Natural killer cell (primary cell): Measurements from ENCODE around the gene RTN4R. TPM values are rescaled to one million over a fixed set of nuclear protein-coding genes. Genes with fewer than 3 reads are reported as not detected.
"Not testable (repeated sequence)": the region's sequence is repeated elsewhere in the genome, so short reads cannot be mapped to it uniquely, and the experiment has no call there.

Experiments used
- ATAC-seq, 3 donors: fragments of 150-1000 bp in 2 of 3; fragments of 200-7000 bp in 1 of 3; cut with Tn5 transposase; 1 replicate in 1 of 3; 2 replicates in 2 of 3; pipeline ENCODE4 v1.10.0; 2021; ENCODE audit warnings: mild to moderate bottlenecking in 2 of 3, moderate library complexity in 2 of 3
- DNase-seq, 2 donors: peaks; one replicate each; pipeline versions ENCODE4 v3.0.0 to v3.0.0-alpha.2; 2013 to 2021; ENCODE audit warnings: mixed read lengths in 1 of 2
- H3K27ac ChIP-seq: one replicate; pipeline ENCODE4 v1.5.1; 2013; ENCODE audit warnings: mild to moderate bottlenecking, low read length
- H3K27me3 ChIP-seq: one replicate; pipeline ENCODE4 v1.6.1; 2013; ENCODE audit warnings: low read length; ENCODE audit not compliant: control insufficient read depth, insufficient read depth
- H3K36me3 ChIP-seq: one replicate; pipeline ENCODE4 v1.6.1; 2013; ENCODE audit warnings: low read length; ENCODE audit not compliant: control insufficient read depth, insufficient read depth
- H3K4me1 ChIP-seq: one replicate; pipeline ENCODE4 v1.6.1; 2013; ENCODE audit warnings: low read length; ENCODE audit not compliant: control insufficient read depth, insufficient read depth
- H3K4me3 ChIP-seq: one replicate; pipeline ENCODE4 v1.5.1; 2013; ENCODE audit warnings: low read length
- H3K9me3 ChIP-seq: one replicate; pipeline ENCODE4 v1.6.1; 2013; ENCODE audit warnings: low read length; ENCODE audit not compliant: control insufficient read depth, insufficient read depth
- H3K27ac Mint-ChIP-seq, 2 donors: one replicate each; pipeline ENCODE4 v1.8.0; 2022; ENCODE audit warnings: mild to moderate bottlenecking in 2 of 2, mixed read lengths in 2 of 2, moderate library complexity in 1 of 2
- H3K27me3 Mint-ChIP-seq, 2 donors: one replicate each; pipeline ENCODE4 v1.8.0; 2022; ENCODE audit warnings: low read depth in 2 of 2, mixed read lengths in 2 of 2
- H3K36me3 Mint-ChIP-seq: one replicate; pipeline ENCODE4 v1.8.0; 2022; ENCODE audit warnings: mixed read lengths
- H3K4me1 Mint-ChIP-seq, 2 donors: one replicate each; pipeline ENCODE4 v1.8.0; 2022; ENCODE audit warnings: mixed read lengths in 2 of 2
- H3K4me3 Mint-ChIP-seq: one replicate; pipeline ENCODE4 v1.8.0; 2022; ENCODE audit warnings: mild to moderate bottlenecking, moderate library complexity, mixed read lengths
- H3K9me3 Mint-ChIP-seq, 2 donors: one replicate each; pipeline ENCODE4 v1.8.0; 2022; ENCODE audit warnings: mixed read lengths in 2 of 2
- WGBS: methylation state at CpG from one replicate; pipeline ENCODE4 v1.1.7; 2013; ENCODE audit warnings: missing lambda C conversion rate; ENCODE audit not compliant: insufficient coverage; 5-methylcytosine and 5-hydroxymethylcytosine counted together
- intact Hi-C: fragments of 100-400 bp; cut with micrococcal nuclease; formaldehyde crosslinking; loops from one replicate; pipeline ENCODE4 v1.14.2; 2022
- total RNA-seq, 4 donors: library from RNA; stranded (reverse); fragments of 120-200 nt in 1 of 4; gene quantifications; one replicate each; pipeline versions ENCODE4 v1.2.3 to v1.2.4, GENCODE V29; 2013 to 2022
- TF ChIP-seq, protein P1 (sequence below): fragments of 200-600 bp; IDR thresholded peaks from one replicate; pipeline ENCODE4 v1.8.0; 2022; ENCODE audit warnings: antibody characterized with exemption

RTN4R gene
- total RNA-seq, 3 donors from 2014 or later (not counting 1 experiment from before 2014, with no cell fraction given) = 1.2 to 2.9 (median 1.6) TPM

DNA sequence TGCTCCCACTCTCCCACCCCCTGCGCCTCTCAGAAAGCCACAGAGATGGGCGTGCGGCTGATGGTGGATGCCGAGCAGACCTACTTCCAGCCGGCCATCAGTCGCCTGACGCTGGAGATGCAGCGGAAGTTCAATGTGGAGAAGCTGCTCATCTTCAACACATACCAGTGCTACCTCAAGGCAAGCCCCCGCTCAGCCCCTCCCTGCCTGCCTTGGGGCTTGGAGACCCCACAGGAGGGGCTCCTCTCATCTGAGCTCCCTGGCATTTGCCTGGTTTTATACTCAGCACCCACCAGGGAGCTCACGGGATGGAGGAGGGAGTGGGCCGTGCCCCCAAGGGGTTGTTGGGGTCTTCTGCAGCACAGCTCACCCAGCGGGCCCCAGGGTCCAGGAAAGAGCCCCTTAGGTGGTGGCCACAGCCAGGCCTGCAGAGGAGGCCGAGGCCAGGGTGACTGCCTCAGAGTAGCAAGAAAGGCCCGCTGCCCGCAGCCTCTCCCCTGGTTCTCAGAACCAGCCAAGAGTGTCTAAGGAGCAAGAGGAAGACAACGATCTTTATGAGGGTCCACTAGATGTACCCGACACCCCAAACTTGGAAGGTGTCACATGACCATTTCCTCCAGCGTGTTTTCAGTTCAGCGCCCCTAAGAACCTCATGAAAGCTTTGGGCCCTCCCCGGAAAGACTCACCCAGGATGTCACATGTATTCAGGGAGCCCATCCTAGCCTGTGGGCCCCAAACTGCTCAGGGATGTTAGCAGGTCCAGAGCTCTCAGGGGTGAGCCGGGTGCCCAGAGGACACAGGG lies 38.7 kb upstream of the RTN4R start:
- H3K36me3 ChIP-seq, H3K27me3 ChIP-seq, H3K4me3 ChIP-seq, intact Hi-C loops, ATAC-seq, H3K27me3 Mint-ChIP-seq, H3K4me3 Mint-ChIP-seq, H3K4me1 ChIP-seq, H3K36me3 Mint-ChIP-seq, H3K9me3 ChIP-seq, H3K27ac Mint-ChIP-seq, H3K4me1 Mint-ChIP-seq, H3K27ac ChIP-seq, H3K9me3 Mint-ChIP-seq, DNase-seq: not testable (repeated sequence)
- WGBS = 92% methylated on average over 18 of the region's 21 CpGs

DNA sequence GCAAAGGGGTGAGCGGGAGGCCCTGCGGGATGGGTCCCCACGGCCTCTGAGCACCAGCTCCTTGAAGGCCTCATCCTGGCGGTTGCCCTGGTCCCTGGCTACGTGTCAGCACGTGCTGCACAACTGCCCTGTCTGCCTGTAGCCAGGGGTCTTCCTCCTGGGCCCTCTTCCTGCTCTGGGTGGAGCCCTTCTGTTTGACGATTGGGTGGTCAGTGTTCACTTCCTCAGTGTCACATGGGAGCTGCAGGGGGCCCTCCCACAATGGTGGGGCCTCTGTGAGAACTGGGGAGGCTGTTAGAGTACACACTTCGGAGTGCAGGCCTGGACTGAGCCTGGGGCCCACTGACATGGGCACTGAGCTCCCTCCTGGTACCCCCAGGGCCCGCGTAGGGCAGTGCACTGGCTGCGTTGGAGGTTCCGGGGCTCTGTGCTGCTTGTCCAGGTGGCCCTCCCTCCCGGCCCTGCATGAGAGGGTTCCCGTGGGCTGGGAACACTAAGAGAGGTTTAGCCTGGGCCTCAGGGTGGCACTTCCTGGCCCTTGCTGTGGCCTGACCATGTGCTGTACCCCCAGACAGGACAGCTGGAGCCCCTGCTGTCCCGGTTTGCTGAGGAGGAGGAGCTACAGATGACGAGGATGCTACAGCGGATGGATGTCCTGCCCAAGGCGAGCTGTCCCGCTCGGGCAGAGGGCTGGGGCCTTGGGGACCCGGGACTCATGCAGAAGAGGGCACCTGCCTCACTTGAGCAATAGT lies 38.0 kb upstream of the RTN4R start:
- 79% methylated on average over 21 of the region's 21 CpGs for WGBS
- H3K4me1 ChIP-seq = no peaks in the 10 kb centered on the region

DNA sequence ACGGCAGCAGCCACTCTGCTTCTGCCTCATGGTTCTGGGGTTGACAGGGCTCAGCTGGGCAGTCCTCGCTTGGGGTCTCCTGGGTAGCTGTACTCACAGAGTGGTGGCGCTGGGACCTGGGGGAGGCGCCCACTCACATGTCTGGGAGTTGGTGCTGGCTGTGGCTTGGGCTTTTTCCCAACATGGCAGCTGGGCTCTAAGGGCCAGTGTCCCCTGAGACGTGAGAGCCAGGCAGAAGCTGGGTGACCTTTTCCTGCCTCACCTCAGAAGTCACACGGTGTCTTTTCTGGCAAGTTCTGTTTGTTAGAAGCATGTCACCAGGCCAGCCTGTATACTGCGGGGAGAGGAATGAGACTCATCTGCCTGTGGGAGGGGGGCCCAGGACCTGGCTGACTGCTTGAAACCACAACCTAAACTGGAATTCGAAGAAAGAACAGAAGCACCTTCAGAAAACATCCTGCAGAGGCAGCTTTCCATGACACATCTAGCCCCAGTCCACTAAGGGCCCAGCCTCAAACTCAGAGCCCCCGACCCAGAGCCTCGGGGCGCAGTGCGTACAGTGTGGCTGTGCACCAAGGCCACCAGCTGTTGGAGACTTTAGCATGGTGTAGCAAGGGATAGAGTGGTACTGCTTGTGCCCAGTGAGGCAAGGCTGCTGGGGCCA lies 37.2 kb upstream of the RTN4R start:
- H3K27me3 ChIP-seq, H3K4me1 Mint-ChIP-seq, intact Hi-C loops, H3K27me3 Mint-ChIP-seq, DNase-seq, H3K27ac Mint-ChIP-seq, H3K4me3 Mint-ChIP-seq, H3K4me1 ChIP-seq, H3K36me3 Mint-ChIP-seq, H3K36me3 ChIP-seq, ATAC-seq, H3K4me3 ChIP-seq, H3K9me3 ChIP-seq, H3K9me3 Mint-ChIP-seq, H3K27ac ChIP-seq: not testable (repeated sequence)
- whole genome bisulfite sequencing = 76% methylated on average over 8 of the region's 12 CpGs

More for the DNA sequence above, 38.0 kb upstream of the RTN4R start:
- Mint-ChIP-seq H3K27ac (no peak overlapping the region), H3K27me3 (peaks cover 0 to 4% of the 10 kb centered on the region in 2 donors), H3K36me3 (no peaks in the 10 kb centered on the region), H3K4me3 (no peak overlapping the region), H3K4me1 (no peaks in the 10 kb centered on the region), H3K9me3 (no peaks in the 10 kb centered on the region)
- Histone ChIP-seq H3K4me3 (no peak overlapping the region), H3K9me3 (no peaks in the 10 kb centered on the region), H3K27me3 (peaks cover 5% of the 10 kb centered on the region), H3K27ac (no peak overlapping the region), H3K36me3 (no peaks in the 10 kb centered on the region)
- TF ChIP-seq, protein P1, sequence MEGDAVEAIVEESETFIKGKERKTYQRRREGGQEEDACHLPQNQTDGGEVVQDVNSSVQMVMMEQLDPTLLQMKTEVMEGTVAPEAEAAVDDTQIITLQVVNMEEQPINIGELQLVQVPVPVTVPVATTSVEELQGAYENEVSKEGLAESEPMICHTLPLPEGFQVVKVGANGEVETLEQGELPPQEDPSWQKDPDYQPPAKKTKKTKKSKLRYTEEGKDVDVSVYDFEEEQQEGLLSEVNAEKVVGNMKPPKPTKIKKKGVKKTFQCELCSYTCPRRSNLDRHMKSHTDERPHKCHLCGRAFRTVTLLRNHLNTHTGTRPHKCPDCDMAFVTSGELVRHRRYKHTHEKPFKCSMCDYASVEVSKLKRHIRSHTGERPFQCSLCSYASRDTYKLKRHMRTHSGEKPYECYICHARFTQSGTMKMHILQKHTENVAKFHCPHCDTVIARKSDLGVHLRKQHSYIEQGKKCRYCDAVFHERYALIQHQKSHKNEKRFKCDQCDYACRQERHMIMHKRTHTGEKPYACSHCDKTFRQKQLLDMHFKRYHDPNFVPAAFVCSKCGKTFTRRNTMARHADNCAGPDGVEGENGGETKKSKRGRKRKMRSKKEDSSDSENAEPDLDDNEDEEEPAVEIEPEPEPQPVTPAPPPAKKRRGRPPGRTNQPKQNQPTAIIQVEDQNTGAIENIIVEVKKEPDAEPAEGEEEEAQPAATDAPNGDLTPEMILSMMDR = no peak
- ATAC-seq (no peak), DNase-seq (no peak)
- intact Hi-C loops = no loop called here

DNA sequence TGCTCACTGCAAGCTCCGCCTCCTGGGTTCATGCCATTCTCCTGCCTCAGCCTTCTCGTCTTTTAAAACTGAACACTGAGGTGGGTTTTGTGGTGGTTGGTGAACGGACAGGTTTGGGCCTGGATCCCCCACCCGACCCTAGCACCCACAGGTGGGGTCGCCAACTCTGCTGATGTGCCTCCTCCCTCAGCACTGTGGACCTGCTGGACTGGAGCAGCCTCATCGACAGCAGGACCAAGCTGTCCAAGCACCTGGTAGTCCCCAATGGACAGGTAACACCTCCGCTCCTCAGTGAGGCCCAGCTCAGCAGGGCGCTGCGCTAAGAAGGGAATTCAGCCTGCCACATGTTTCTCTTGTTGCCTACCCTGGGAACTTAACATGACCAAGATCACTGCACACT lies 36.5 kb upstream of the RTN4R start:
- Mint-ChIP-seq H3K27ac (no peak overlapping the region), H3K4me3 (no peak overlapping the region), H3K27me3 (peaks cover 0 to 9% of the 10 kb centered on the region in 2 donors), H3K4me1 (no peaks in the 10 kb centered on the region), H3K36me3 (no peaks in the 10 kb centered on the region), H3K9me3 (no peaks in the 10 kb centered on the region)
- no peak for DNase-seq
- intact Hi-C loops = no loop called here
- Histone ChIP-seq H3K9me3 (no peaks in the 10 kb centered on the region), H3K4me1 (peaks cover 7% of the 10 kb centered on the region), H3K27me3 (peaks cover 5% of the 10 kb centered on the region), H3K27ac (no peak overlapping the region), H3K4me3 (no peak overlapping the region), H3K36me3 (no peaks in the 10 kb centered on the region)
- WGBS = 82% methylated on average over 8 of the region's 9 CpGs
- TF ChIP-seq, protein P1 = no peak
- ATAC-seq = no peak

DNA sequence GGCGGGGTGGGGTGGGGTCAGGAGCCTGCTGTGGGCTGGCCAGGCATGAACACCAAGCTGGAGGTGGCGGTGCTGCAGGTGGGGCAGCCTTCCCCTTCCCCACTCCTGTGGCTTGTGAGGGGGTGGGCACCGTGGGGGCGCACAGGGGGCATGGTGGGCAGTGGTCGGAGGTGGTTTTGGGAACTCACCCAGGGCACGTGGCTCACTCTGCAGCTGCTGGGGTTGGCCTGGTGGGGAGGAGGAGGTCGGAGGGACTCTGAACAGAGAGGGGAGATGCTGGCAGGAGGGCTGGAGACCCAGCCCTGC lies 35.1 kb upstream of the RTN4R start:
- 38% methylated on average over 6 of the region's 7 CpGs for WGBS
- H3K4me3 Mint-ChIP-seq, H3K4me1 Mint-ChIP-seq, DNase-seq, H3K9me3 Mint-ChIP-seq, H3K27ac Mint-ChIP-seq, H3K27me3 ChIP-seq, H3K27ac ChIP-seq, H3K36me3 ChIP-seq, H3K36me3 Mint-ChIP-seq, H3K4me3 ChIP-seq, intact Hi-C loops, H3K9me3 ChIP-seq, ATAC-seq: not testable (repeated sequence)
- peaks cover 16% of the 10 kb centered on the region for H3K4me1 ChIP-seq
- peaks cover 0 to 11% of the 10 kb centered on the region in 2 donors for H3K27me3 Mint-ChIP-seq
